ENCODE measurements around the gene KIFC3.
"Not testable (repeated sequence)": the region's sequence is repeated elsewhere in the genome, so short reads cannot be mapped to it uniquely, and the experiment has no call there.

The KIFC3 gene

DNA sequence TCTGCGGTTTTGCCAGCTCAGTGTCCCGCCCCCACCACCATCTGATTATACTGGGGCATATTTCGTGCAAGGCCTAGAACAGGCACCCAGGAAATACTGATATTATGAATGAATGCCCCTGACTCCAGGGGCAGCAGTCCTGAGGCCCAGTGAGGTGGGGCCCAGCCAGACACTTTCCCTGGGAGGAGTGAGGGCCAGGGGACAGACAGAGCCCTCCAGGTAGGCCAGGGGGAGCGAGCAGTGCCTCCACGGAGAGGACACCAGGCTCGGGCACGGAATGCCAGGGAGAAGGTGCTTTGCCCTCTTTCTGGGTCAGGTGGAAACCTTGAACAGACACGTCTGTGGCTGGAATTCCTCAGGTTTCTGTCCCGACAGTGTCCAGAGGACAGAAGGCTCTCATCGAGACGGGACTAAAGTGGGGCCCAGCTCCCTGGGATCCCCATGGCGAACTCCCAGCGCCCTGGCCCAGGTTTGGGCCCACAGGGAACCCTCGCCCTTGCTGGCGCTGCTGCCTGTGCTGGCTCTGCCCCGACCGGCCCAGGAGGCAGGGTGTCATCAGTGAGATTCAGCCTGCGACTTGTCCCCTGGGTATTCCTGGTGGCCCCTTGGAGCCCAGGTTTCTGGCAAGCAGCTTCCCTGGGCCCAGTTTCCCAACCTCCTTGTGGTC, 62.4 kb downstream of the KIFC3 start:
- no peak for DNase-seq (ENCODE audit: low read depth)

DNA sequence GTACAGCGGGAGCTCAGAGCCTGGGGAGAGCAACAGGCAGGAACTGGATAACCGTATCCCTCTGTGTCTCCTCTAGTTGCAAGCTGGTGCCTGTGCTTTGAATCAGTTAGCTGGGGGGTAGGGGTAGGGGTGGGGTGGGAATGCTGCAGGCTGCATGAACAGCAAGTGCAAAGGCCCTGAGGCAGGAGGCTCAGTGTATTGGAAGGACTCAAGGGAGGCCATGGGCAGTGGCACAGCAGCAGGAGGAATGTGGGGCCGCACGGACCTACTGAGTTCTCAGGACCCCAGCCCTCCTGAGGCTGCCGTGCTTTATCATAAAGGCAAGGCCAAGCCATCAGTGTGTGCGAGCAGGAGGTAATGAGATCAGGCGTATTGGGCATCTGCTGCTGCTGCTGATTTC, 63.4 kb downstream of the KIFC3 start:
- no peak for DNase-seq (ENCODE audit: low read depth)

DNA sequence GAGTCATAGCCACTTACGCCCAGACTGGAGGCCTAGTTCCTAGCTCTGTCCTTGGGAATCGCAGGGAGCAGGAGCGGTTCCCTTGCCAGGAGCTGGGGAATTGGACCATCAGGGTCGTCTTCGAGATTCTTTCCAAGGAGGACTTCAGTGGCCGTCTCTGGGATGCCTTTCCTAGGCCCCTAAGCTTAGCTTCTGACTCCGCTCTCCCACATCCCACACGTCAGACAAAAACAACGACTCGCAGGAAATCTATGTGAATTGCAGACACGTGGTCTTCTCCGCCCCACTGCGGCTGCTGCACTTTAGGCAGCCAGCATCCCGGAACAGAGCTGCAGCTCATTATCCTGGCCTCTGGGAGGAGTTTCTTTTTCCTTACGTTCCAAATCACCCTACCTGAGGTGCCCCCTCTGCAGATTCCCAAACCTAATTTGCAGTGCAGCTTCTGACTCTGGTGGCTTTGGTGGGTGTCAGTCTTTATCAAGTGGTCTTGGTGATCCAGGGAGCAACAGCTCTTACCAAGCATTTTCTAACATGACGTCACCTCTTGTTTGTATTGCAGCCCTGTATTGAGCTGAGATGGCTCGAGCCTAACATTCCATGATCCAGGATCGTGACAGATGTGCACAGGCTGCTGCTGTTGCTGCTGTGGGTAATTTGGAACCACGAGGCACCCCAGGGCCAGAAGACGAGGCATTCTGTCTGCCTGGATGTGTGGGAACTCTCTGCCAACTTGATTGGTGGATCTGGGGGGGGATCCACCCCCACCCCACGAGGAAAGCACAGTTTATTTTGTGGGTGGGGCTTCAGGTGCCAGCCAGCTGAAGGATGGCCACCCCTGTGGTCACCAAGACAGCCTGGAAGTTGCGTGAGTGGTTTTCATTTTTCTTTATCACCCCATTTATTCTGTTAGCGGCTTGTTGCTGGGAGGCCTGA, 65.6 kb downstream of the KIFC3 start:
- DNase-seq (ENCODE audit: low read depth): peak; percentile 28

DNA sequence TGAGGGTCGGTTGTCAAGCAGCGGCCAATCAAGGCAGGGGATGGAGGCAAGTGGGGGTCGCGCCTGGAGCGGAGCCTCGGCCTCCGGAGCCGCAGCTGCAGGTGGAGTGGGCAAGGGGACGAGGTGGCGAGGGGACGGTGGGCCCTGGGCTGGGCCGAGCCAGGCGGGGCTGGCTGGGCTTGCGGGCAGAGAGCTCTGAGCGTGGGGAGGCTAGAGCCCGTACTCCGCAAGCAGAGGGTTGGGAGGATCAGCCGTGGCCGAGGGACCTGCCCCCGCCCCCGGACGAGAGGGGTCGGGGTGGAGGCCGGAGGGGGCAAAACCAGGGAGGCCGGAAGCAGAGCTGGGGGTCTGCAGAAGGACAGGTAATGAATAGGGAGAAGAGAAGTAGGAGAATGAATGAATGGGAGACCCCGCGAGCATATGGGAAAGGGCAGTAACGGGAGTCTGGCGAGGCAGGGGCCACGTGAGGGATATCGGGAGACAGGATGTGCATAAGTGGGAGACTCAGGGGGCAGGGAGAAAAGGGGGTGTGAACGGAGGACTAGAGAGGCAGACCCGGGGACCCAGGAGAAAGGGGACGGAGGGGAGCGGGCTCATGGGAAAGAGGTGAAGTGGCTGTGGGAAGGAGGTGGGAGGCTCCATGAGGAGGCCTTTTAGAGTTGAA, 66.4 kb downstream of the KIFC3 start, which contains the start of gene KATNB1:
Gene KATNB1 (plus strand): TSS at position 16 of the 664 bp plus-strand sequence. CDS start 1,474 bp downstream, outside the sequence.
- no peak for DNase-seq (ENCODE audit: low read depth)

DNA sequence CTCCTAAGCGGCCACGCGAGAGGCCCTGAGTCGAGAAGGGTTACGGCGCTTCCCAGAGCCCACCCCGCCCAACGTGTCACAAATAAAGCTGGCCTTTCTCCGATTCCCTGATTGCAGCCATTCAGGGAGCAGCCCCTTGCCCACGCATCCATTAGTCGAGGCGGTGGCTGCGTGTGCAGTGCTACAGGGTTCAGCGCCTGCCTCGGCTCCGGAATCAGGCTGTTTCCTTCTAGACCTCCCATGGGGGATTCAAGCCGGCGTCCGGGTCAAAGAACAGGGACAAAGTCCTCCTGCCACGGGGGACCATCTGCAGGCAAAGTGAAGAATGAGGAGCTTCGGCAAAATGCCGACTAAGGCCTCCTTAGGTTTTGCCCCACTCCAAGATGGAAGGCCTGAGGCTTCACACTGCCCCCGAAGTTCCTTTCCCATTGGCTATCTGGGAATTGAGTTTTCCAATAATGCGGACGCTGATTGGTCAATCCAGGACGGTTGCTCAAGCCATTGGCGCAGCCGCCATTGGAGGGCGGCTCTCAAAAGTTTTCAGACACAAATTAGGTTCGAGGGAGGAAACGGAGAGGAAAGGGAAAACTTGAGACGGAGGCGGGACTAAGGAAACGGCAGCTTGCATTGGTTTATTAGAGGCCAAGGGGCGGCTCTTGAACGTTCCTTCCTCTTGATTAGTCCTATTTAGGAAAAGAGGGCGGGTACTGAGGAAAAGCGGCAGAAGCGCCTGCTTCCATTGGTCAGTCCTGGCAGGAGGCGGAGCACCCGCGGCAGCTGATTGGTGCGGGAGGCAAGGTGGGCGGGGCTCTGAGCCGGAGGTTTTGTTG, 67.2 kb downstream of the KIFC3 start:
- DNase-seq (ENCODE audit: low read depth): peak; percentile 100

DNA sequence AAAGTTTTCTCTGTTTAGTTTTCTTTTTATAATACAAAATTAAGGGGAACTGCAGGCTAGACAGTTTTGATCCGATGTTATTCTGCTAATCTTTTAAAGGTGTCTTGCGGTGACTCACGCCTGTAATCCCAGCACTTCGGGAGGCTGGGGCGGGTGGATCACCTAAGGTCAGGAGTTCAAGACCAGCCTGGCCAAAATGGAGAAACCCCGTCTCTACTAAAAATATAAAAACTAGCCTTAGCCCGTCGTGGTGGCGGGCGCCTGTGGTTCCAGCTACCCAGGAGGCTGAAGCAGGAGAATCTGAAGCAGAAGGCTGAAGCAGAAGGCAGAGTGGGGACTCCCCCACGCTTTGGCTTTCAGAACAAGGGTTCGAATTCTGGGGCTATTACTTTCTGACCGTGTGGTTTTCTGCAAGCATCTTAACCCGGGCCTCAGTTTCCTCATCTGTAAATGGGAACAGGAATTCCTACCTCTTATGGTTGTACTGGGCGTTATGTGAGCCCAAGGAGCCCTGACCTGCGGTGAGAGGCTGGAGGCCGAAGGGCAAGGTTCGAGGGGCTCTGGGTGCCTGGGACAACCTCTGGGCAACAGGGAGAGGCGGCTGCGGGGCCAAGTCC, 67.9 kb downstream of the KIFC3 start:
- no peak for DNase-seq (ENCODE audit: low read depth)

DNA sequence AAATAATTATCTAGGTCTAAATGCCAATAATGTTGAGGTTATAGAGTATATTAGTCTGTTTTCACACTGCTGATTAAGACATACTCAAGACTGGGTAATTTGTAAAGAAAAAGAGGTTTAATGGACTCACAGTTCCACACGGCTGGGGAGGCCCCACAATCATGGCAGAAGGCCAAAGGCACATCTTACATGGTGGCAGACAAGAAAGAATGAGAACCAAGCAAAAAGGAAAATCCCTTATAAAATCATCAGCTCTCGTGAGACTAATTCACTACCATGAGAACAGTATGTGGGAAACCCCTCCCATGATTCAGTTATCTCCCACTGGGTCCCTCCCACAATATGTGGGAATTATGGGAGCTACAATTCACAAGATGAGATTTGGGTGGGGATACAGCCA, 69.6 kb downstream of the KIFC3 start:
- no peak for DNase-seq (ENCODE audit: low read depth)

DNA sequence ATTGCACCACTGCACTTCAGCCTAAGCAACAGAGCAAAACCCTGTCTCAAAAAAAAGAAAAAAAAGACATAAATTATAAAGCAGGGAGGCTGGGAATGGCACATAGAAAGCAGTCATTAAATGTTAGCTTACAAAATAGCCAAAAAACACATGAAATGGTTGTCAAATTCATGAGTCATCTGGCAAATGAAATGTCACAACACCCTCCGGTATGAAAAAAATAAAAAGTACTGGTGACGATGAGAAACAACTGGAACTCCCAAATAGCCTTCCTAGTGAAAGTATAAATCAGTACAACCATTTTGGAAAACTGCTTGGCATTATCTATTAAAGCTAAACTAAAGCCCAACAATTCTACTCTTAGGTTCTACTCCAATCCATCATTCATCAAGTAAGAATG, 70.3 kb downstream of the KIFC3 start:
- DNase-seq (ENCODE audit: low read depth): no peak

DNA sequence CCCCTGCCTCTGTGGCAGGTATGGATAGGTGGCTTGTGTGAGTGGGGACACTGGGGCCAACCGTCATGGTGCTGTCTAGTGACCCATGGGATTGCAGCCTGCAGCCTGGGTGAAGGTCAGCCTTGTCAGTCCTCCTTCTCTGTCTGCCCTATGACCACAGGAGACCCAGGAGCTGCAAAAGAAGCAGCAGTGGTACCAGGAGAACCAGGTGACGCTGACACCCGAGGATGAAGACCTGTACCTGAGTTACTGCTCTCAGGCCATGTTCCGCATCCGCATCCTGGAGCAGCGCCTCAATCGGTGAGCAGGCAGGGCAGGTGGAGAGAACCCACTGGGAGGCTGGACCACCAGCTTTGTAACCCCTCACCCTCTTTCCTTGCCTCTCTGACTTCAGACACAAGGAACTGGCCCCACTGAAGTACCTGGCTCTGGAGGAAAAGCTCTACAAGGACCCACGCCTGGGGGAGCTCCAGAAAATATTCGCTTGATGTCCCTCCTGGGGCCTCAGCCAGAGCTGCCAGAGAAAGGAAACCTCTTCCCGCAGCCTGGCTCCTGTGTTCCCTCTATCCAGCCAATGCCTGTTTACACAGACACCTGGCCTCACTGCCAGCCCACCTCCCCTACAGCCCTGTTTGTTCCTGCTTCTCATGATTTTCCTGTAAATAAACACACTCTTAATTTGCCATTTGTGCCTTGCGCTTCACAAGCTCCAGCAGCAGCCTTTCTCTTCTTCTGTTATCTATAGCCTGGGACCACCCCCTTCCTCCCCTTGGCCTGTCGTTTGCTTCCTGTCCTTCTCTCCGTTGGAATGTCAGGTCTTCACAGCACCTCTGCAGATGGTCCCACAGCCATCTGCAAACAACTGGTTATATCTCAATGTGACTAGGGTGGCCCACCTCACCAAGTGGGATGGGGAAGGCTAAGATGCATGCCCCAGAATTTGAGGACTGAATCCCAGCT, 71.2 kb downstream of the KIFC3 start:
- DNase-seq (ENCODE audit: low read depth): no peak

DNA sequence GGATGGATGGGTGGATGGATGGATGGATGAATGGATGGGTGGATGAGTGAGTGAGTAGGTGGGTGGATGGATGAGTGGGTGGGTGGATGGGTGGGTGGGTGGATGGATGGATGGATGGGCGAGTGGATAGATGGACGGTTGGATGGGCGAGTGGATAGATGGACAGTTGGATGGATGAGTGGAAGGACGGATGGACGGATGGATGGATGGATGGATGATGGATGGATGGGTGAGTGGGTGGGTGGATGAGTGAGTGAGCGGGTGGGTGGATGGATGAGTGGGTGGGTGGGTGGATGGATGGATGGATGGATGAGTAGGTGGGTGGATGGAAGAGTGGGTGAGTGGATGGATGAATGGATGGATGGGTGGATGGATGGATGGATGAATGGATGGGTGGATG, 72.4 kb downstream of the KIFC3 start:
- not testable (repeated sequence) for DNase-seq (ENCODE audit: low read depth)

DNA sequence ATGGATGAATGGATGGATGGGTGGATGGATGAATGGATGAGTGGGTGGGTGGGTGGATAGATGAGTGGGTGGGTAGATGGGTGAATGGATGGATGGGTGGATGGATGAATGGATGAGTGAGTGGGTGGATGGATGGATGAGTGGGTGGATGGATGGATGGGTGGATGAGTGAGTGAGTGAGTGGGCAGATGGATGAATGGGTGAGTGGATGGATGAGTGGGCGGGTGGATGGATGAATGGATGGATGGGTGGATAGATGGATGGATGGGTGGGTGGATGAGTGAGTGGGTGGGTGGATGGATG, 73.2 kb downstream of the KIFC3 start:
- no peak for DNase-seq (ENCODE audit: low read depth)

DNA sequence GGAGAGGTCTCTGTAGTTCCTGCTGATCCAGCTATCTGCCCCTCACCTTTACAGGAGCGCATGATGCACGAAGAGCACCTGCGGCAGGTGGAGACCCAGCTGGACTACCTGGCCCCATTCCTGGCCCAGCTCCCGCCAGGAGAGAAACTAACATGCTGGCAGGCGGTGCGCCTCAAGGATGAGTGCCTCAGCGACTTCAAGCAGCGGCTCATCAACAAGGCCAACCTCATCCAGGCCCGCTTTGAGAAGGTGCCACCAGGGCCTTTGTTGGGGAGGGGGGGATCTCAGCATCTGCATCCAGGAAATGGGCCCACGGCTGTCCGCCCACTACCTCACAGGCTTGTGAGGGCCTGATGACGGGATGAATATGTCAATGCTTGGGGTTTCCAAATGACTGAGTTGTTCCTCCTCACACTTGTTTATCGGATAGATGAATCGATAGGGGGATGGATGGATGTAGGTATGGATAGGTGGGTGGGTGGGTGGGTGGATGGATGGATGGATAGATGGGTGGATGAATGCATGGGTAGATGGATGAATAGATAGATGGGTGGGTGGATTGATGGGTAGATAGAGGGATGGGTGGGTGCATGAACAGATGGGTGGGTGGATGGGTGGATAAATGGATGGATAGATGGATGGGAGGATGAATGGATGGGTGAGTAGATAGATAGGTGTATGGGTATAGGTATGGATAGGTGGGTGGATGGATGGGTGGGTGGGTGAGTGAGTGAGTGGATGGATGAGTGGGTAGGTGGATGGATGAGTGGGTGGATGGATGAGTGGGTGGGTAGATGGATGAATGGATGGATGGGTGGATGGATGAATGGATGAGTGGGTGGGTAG, 73.7 kb downstream of the KIFC3 start:
- DNase-seq (ENCODE audit: low read depth): no peak

DNA sequence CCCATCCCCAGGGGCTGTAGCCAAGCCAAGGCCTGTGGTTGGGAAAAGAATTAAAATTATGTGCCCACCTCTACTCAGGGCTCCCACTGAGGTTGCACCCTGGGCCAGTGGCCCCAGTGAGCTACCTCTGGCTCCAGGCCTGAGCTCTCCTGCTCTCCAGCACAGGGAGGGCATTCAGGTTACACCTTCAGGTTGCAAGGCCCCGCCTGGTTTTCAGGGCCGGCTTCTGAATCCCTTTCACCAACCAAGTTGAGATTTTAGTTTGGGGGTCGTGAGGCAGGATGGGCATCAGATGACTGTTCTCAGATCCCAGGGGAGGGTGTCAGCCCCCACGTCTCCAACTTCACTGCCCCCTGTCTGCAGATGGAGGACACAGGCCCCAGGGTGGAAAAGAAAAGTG, 74.7 kb downstream of the KIFC3 start:
- DNase-seq (ENCODE audit: low read depth): no peak

DNA sequence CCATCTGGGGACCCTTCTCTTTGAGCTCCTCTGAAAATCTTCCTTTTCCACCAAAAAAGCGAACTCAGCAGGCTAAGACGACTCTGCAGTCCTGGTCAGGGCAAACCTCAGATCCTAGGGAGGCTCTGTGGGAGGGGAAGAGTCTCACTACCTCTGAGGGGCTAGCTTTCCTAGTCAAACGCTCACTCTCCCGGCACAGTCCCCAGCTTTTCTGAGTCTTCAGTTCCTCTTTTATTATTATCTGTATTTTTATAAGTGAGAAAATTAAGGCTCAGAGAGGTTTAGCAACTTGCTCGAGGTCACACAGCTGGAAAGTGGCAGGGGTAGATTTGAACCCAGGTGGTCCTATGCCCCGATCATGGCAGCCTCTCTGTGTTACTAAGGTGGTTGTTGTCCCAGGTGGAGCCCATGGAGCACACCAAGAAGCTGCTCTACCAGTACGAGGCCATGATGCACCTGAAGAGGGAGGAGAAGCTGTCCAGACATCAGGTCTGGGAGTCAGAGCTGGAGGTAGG, 75.8 kb downstream of the KIFC3 start:
- DNase-seq (ENCODE audit: low read depth): no peak

DNA sequence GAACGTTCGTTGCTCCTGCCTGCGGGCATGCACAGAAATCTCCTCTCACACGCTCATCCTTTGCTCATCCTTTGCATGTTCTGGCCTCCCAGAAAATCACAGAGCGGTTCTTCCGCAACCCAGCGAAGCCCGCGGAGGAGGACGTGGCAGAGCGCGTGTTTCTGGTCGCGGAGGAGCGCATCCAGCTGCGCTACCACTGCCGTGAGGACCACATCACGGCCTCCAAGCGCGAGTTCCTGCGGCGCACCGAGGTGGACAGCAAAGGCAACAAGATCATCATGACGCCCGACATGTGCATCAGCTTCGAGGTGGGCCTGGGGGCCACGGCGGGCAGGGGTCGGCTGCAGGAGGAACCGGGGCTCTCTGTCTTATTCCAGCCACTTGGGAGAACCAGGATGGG, 76.3 kb downstream of the KIFC3 start:
- no peak for DNase-seq (ENCODE audit: low read depth)

DNA sequence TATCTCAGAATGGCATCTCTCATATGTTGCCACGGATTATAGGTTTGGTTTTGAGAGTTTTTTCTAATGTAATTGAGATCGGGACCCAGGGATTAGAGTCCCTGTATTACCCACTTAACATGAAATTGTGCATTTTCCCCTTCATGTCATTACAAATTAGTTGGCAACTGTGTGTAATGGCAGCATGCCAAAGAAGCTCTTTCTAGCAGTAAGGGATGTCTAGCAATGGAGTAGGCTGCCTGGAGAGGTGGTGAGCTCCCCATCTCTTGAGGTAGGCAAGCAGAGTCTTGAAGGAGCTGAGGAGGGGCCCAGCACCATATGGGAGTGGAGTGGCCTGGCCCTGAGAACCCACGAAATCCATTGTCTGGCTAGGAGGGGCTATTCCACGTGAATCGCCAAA, 76.7 kb downstream of the KIFC3 start:
- no peak for DNase-seq (ENCODE audit: low read depth)

DNA sequence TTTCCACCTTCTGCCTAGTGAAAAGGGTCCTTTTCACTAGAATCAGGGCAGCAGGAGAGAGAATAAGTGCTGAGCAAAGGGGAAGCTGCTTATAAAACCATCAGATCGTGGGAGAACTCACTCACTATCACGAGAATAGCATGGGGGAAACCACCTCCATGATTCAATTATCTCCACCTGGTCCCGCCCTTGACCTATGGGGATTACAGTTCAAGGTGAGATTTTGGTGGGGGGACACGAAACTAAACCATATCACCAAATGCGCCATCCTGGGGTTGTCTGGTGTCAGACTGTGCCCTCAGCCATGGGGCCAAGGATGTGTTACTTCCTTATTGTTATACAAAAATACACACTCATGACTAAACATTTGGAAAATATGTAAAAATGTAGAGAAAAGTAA, 77.1 kb downstream of the KIFC3 start:
- no peak for DNase-seq (ENCODE audit: low read depth)

DNA sequence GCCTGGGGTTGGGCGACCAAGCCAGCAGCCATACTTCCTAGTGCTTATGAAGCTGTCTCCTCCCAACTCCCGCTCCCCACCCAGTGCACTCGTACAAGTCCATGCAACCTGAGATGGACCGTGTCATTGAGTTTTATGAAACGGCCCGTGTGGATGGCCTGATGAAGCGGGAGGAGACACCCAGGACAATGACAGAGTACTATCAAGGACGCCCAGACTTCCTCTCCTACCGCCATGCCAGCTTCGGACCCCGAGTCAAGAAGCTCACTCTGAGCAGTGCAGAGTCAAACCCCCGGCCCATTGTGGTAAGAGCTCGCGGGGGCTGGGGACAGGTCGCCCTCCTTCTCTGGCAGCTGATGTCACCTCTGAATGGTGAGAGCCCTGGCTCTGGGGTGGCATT, 77.8 kb downstream of the KIFC3 start:
- DNase-seq (ENCODE audit: low read depth): no peak

DNA sequence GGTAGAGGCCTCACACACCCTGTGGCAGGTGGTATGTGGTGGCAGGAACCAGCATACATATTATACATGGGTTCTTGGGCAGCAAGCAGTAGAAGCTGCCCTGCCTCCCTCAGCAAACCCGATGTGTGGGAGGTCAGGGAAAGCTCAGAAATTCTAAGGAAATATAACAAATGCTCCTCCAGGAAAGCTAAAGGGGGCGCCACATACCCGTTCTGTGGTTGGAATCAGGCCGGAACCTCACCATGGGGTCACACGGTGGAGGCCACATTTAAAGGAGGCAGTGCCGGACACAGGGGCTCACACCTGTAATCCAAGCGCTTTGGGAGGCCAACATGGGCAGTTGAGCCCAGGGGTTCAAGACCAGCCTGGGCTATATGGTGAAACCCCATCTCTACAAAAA, 79.1 kb downstream of the KIFC3 start:
- no peak for DNase-seq (ENCODE audit: low read depth)

Data from fibroblast of the conjunctiva (primary cell).